ENCODE measurements around the gene OBSCN.

Gene OBSCN

GRCh38 chr1:228348708-228349467, 141.0 kb downstream of the OBSCN start:
- no peak for DNase-seq

- no peak for DNase-seq
These were observed 141.9 kb downstream of the OBSCN start for GRCh38 chr1:228349701-228350171.

DNA sequence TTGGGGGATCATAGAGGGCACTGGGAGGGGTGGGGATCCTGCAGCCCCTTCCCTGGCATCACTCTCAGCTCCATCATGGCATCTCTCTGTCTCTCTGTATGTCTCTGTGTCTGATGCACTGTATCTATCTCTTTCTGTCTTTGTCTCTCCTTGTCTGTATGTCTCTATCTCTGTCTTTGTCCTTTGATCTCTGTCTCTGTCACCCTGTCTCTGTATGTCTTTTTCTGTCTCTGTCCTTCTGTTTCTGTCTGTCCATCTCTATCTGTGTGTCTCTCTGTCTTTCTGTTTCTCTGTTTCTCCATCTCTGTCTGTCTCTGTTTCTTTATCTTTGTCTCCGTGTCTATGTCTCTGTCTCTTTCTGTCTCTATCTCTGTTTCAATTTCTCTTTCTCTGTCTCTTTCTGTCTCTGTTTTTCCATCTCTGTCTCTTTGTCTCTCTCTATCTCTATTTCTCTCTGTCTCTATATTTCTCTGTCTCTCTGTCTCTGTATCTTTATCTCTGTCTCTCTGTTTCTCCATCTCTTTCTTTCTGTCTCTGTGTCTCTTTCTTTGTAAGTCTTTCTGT, 142.4 kb downstream of the OBSCN start:
- DNase-seq, result no peak

GRCh38 chr1:228350831-228351781, 143.3 kb downstream of the OBSCN start:
- no peak for DNase-seq

DNA sequence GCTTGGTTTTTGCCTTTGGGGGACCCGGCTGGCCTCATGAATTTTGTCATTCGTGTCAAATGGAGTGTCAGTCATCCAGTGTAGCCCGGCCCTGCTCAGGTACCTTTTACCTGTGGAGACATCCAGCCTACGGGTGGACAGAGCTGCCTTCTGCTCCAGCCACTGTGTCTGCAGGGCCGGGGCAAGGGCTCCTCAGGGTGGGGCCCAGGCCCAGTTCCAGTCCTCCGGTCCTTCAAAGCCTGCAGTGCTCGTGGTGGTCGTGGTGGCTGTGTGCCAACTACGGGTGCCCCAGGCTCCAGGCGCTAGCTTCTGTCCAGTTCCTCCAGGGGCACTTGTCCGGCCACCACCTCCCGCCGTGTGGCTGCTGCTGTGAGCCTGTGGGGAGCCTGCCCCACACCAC, 144.0 kb downstream of the OBSCN start:
- no peak for DNase-seq

- DNase-seq, result no peak
These were observed 145.0 kb downstream of the OBSCN start for GRCh38 chr1:228352677-228353481.

DNA sequence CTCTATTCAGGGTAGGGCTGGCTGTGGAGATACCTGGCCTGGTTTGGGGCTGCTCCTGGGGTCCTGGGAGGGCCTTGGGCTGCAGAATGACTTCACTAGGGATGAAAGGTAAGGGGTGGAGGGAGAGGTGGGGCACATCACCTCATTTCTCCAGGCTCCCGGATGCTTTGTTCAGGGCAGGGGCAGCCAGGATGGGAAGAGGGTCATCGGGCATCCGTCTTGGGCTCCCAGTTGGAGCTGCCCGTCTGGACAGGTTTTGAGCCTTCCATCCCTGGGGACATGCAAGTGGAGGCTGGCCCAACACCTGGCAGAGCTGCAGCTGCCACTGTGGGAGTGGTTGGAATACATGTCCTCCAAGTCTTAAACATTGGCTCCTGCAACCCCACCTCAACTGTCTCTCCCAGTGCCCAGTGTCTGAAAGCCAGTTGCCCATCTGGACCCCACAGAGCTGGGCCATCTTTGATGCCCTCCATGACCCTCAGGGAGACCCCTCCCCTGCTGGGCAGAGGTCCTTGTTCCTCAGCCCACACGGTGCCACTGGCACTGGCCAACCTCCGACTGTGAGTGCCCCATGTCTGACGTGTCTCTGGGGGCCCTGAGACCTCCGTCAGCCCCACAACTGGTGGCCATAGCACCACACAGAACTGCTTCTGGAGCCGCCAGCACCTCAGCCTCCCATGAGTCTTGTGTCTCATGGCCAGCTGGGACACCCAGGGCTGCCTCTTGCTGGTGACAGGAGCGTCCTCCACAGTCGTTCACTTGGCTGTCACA, 145.9 kb downstream of the OBSCN start:
- no peak for DNase-seq

DNA sequence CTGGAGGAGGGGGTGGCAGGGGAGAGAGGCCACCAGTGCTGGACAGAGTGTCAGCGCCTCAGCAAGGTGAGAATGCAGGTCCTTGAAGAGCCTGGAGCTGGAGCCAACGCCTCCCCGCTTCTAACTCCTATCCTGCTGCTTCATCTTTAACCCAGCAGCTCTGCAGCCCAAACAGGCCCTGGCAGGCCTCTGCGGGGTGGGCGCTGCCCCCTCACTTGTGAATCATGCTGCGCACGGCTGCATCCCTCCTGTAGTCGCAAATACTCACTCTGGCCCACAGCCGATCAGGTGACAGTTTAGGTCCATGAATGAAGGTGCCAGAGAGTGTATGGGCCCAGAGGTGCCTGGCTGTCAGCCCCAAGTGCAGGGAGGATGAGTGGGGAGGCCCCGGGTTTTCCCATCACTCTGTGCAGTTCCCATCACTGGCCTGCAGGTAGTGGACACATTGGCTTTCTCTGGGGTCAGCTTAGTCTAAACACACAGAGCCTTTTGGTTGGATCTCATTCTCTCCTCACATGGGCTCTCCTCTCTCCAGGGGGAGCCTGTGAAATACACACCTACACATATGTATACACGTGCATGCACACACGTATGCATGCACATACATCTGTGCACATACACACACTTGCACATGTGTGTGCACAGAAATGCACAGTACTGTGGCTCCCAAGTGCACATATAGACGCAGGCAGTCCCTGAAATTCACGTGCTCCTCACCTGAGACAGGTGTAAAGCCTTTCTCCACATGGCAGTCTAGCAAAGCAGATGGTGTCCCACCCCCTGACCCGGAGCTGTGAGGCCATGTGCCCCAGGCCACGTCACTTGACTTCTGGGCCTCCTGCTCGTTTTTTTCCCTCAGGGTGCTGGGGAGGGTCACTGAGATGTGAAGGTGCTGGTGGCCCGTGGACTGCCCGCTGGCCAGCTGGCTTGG, 146.8 kb downstream of the OBSCN start:
- DNase-seq, result no peak

- DNase-seq, result no peak
These were observed 149.2 kb downstream of the OBSCN start for GRCh38 chr1:228356897-228357680.

GRCh38 chr1:228358039-228358763, 150.4 kb downstream of the OBSCN start:
- no peak for DNase-seq

- DNase-seq, result no peak
These were observed 151.1 kb downstream of the OBSCN start for GRCh38 chr1:228358764-228359612.

DNA sequence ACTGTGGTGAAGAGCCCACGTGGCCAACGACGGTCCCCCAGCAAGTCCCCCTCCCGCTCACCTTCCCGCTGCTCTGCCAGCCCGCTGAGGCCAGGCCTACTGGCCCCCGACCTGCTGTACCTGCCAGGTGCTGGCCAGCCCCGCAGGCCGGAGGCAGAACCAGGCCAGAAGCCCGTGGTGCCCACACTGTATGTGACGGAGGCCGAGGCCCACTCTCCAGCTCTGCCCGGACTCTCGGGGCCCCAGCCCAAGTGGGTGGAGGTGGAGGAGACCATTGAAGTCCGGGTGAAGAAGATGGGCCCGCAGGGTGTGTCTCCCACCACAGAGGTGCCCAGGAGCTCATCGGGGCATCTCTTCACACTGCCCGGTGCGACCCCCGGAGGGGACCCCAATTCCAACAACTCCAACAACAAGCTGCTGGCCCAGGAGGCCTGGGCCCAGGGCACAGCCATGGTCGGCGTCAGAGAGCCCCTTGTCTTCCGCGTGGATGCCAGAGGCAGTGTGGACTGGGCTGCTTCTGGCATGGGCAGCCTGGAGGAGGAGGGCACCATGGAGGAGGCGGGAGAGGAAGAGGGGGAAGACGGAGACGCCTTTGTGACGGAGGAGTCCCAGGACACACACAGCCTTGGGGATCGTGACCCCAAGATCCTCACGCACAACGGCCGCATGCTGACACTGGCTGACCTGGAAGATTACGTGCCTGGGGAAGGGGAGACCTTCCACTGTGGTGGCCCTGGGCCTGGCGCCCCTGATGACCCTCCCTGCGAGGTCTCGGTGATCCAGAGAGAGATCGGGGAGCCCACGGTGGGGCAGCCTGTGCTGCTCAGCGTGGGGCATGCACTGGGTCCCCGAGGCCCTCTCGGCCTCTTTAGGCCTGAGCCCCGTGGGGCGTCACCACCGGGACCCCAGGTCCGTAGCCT, 152.0 kb downstream of the OBSCN start:
- no peak for DNase-seq

DNA sequence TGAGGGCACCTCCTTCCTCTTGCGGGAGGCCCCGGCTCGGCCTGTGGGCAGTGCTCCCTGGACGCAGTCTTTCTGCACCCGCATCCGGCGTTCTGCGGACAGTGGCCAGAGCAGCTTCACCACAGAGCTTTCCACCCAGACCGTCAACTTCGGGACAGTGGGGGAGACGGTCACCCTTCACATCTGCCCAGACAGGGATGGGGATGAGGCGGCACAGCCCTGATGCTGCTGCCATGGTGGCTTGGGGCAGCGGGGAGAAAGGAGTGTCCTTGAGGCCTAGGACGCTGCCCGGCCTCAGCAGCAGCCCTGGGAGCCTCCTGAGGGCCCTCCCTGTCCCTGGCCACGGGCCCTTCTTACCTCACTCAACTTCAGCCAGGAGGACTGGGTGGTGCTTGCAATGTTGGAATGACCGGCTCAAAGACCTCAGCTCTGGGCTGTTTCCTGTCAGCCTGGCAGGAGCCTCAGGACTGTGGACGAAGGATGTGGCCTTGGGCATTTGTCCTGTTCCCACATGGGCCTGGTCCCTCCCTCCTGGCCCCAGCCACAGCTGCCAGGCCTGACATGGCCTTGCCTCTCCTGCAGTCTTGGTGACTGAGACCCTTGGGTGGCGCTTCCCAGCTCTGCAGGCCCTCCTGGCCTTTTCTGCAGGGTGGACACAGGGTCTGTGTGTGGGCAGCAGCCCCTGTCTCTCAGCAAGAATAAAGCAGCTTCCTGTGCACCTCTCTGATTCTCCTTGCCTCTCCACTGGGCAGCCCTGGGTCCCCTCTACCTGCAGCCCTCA, 152.9 kb downstream of the OBSCN start:
- DNase-seq, result no peak

DNA sequence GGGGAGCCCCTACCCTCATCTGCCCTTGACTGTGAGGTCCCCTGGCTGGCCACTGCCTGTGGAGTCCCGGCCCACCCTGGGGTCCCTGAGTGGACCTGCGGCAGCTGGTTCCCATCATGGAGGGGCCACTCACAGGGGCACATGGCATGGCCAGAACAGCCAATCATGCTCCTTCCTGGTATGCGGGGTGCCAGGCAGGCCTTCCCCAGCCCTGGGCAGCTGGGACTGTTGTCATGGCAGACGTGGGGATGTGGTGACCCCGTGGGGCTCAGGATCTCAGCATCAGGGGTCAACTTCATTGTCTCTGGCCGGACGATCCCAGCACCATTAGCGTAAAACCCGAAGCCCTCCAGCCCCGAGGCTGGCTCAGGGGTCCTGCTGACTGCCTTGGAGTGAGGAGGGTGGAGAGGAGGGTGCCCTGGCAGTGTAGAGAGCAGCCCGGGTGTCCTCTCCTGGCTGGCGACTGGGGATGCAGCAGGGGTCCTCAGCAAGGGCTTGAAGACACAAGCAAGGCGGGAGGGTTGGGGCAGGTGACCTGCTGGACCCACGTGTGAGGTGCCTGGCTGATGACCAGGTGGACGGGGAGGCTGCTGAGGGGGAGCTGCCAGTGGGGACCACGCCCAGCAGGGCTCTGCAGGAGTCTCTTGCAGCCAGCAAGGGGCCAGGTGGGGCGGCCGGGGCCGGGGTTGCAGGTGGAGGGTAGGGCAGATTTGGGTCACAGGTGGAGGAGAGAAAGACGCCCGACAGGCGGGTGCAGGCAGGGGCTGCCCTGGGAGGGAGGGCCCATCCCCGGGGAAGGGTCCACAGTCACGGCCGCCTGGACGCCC, 153.7 kb downstream of the OBSCN start:
- DNase-seq, result no peak
